H9 (cell line): Measurements from ENCODE around the gene MTMR3. TPM values are rescaled to one million over a fixed set of nuclear protein-coding genes. Genes with fewer than 3 reads are reported as not detected.

Experiments
- DNase-seq: peaks from one replicate; pipeline ENCODE4 v3.0.0-alpha.2; 2017
- H2AFZ ChIP-seq: one replicate; pipeline ENCODE4 v1.6.1; 2013; ENCODE audit warnings: mild to moderate bottlenecking, low read length, control low read depth, moderate library complexity
- H2AK5ac ChIP-seq: 2 replicates; pipeline ENCODE4 v1.6.1; 2013; ENCODE audit warnings: low read length, control low read depth, mixed read lengths; ENCODE audit not compliant: insufficient read length
- H2BK120ac ChIP-seq: one replicate; pipeline ENCODE4 v1.6.1; 2013; ENCODE audit warnings: low read depth, mild to moderate bottlenecking, low read length, control low read depth, inconsistent platforms; ENCODE audit not compliant: poor library complexity, severe bottlenecking
- H2BK12ac ChIP-seq: 2 replicates; pipeline ENCODE4 v1.6.1; 2013; ENCODE audit warnings: low read length, control low read depth, mixed read lengths, low read depth; ENCODE audit not compliant: insufficient read length
- H2BK15ac ChIP-seq: 2 replicates; pipeline ENCODE4 v1.6.1; 2013; ENCODE audit warnings: low read depth, low read length, control low read depth
- H2BK20ac ChIP-seq: one replicate; pipeline ENCODE4 v1.6.1; 2013; ENCODE audit warnings: low read depth, mild to moderate bottlenecking, low read length, control low read depth, inconsistent platforms; ENCODE audit not compliant: poor library complexity, severe bottlenecking
- H2BK5ac ChIP-seq: 2 replicates; pipeline ENCODE4 v1.6.1; 2013; ENCODE audit warnings: low read length, control low read depth, mixed read lengths; ENCODE audit not compliant: insufficient read length
- H3K14ac ChIP-seq: 2 replicates; pipeline ENCODE4 v1.6.1; 2013; ENCODE audit warnings: low read length, control low read depth; ENCODE audit not compliant: insufficient read depth
- H3K18ac ChIP-seq: 2 replicates; pipeline ENCODE4 v1.6.1; 2013; ENCODE audit warnings: low read depth, mild to moderate bottlenecking, mixed read lengths, low read length, control low read depth; ENCODE audit not compliant: insufficient read length
- H3K23ac ChIP-seq: 2 replicates; pipeline ENCODE4 v1.6.1; 2013; ENCODE audit warnings: low read length, control low read depth, mixed read lengths, low read depth; ENCODE audit not compliant: insufficient read length
- H3K23me2 ChIP-seq: 2 replicates; pipeline ENCODE4 v1.6.1; 2013; ENCODE audit warnings: low read depth, mild to moderate bottlenecking, mixed read lengths, low read length, control low read depth; ENCODE audit not compliant: insufficient read length, poor library complexity, severe bottlenecking
- H3K27ac ChIP-seq: 2 replicates; pipeline ENCODE4 v1.5.1; 2013; ENCODE audit warnings: low read length, control low read depth, mixed read lengths, low read depth; ENCODE audit not compliant: insufficient read length
- H3K27me3 ChIP-seq: 2 replicates; pipeline ENCODE4 v1.6.1; 2013; ENCODE audit warnings: low read length, control low read depth, inconsistent platforms; ENCODE audit not compliant: insufficient read depth
- H3K4ac ChIP-seq: 2 replicates; pipeline ENCODE4 v1.6.1; 2013; ENCODE audit warnings: low read depth, mild to moderate bottlenecking, control low read depth, inconsistent platforms, low read length, moderate library complexity
- H3K4me1 ChIP-seq: 2 replicates; pipeline ENCODE4 v1.6.1; 2013; ENCODE audit warnings: low read length, control low read depth, inconsistent platforms; ENCODE audit not compliant: insufficient read depth
- H3K4me2 ChIP-seq: 2 replicates; pipeline ENCODE4 v1.6.1; 2013; ENCODE audit warnings: low read length, control low read depth, mixed read lengths; ENCODE audit not compliant: insufficient read length, insufficient read depth
- H3K56ac ChIP-seq: 2 replicates; pipeline ENCODE4 v1.6.1; 2013; ENCODE audit warnings: low read depth, mild to moderate bottlenecking, mixed read lengths, low read length, control low read depth; ENCODE audit not compliant: insufficient read length
- H3K79me1 ChIP-seq: 2 replicates; pipeline ENCODE4 v1.6.1; 2013; ENCODE audit warnings: low read depth, mild to moderate bottlenecking, moderate library complexity, low read length, control low read depth, inconsistent platforms; ENCODE audit not compliant: insufficient read depth, poor library complexity, severe bottlenecking
- H3K79me2 ChIP-seq: 2 replicates; pipeline ENCODE4 v1.6.1; 2013; ENCODE audit warnings: low read length, control low read depth, inconsistent platforms; ENCODE audit not compliant: insufficient read depth
- H3K9ac ChIP-seq: 2 replicates; pipeline ENCODE4 v1.6.1; 2013; ENCODE audit warnings: low read length, control low read depth, mixed read lengths; ENCODE audit not compliant: insufficient read length; ENCODE audit errors: extremely low read depth
- H3K9me3 ChIP-seq: one replicate; pipeline ENCODE4 v1.6.1; 2013; ENCODE audit warnings: low read depth, low read length, inconsistent platforms; ENCODE audit not compliant: control insufficient read depth
- H3T11ph ChIP-seq: one replicate; pipeline ENCODE4 v1.6.1; 2013; ENCODE audit warnings: mild to moderate bottlenecking, low read length, control low read depth, inconsistent platforms
- H4K20me1 ChIP-seq: one replicate; pipeline ENCODE4 v1.6.1; 2013; ENCODE audit not compliant: control insufficient read depth, insufficient read length, insufficient read depth
- H4K5ac ChIP-seq: 2 replicates; pipeline ENCODE4 v1.6.1; 2013; ENCODE audit warnings: low read depth, mild to moderate bottlenecking, mixed read lengths, low read length, control low read depth; ENCODE audit not compliant: insufficient read length
- H4K8ac ChIP-seq: replicated peaks from 2 replicates; pipeline ENCODE4 v1.6.1; 2013; ENCODE audit warnings: low read length, control low read depth, mixed read lengths, low read depth; ENCODE audit not compliant: insufficient read length
- H4K91ac ChIP-seq: 2 replicates; pipeline ENCODE4 v1.6.1; 2013; ENCODE audit warnings: low read depth, mild to moderate bottlenecking, moderate library complexity, mixed read lengths, low read length, control low read depth; ENCODE audit not compliant: insufficient read length
- H3K27ac Mint-ChIP-seq, 3 experiments: 2 replicates in 2 of 3; 3 replicates in 1 of 3; pipeline ENCODE4 v1.8.0; 2020 to 2021; ENCODE audit warnings: mixed read lengths in 3 of 3, mild to moderate bottlenecking in 1 of 3, moderate library complexity in 1 of 3
- H3K27me3 Mint-ChIP-seq: 2 replicates; pipeline ENCODE4 v1.8.0; 2021; ENCODE audit warnings: low read depth, mild to moderate bottlenecking, moderate library complexity, mixed read lengths
- H3K36me3 Mint-ChIP-seq, 3 experiments: 2 replicates in 2 of 3; 3 replicates in 1 of 3; pipeline ENCODE4 v1.8.0; 2020 to 2021; ENCODE audit warnings: low read depth in 3 of 3, mixed read lengths in 3 of 3; ENCODE audit not compliant: insufficient read depth in 1 of 3
- H3K4me1 Mint-ChIP-seq, 2 experiments: 2 replicates each; pipeline ENCODE4 v1.8.0; 2020; ENCODE audit warnings: mixed read lengths in 2 of 2
- H3K4me3 Mint-ChIP-seq, 2 experiments: 2 replicates in 1 of 2; 3 replicates in 1 of 2; pipeline ENCODE4 v1.8.0; 2020 to 2021; ENCODE audit warnings: mild to moderate bottlenecking in 2 of 2, mixed read lengths in 2 of 2, moderate library complexity in 1 of 2
- H3K9me3 Mint-ChIP-seq, 2 experiments: 2 replicates in 1 of 2; 3 replicates in 1 of 2; pipeline ENCODE4 v1.8.0; 2020; ENCODE audit warnings: mild to moderate bottlenecking in 2 of 2, mixed read lengths in 2 of 2, moderate library complexity in 1 of 2
- WGBS: extraction: QIAGEN DNeasy Blood & Tissue Kit; methylation state at CpG from one replicate; pipeline ENCODE4 v1.1.7; 2013; ENCODE audit warnings: missing lambda C conversion rate, low lambda C conversion rate, mixed read lengths; ENCODE audit not compliant: insufficient read length; ENCODE audit errors: extremely low coverage; 5-methylcytosine and 5-hydroxymethylcytosine counted together
- total RNA-seq: library from RNA; stranded (reverse); gene quantifications from 2 replicates; pipeline ENCODE4 v1.2.1, GENCODE V29; 2021
- TF ChIP-seq, protein P1 (sequence below): fragments of 200-600 bp; sonication (generic); conservative IDR thresholded peaks from 3 replicates; pipeline ENCODE4 v1.8.0; 2021; ENCODE audit warnings: antibody characterized with exemption, mild to moderate bottlenecking

The MTMR3 gene
- total RNA-seq, 1 experiment from 2014 or later: 19.8 TPM

DNA sequence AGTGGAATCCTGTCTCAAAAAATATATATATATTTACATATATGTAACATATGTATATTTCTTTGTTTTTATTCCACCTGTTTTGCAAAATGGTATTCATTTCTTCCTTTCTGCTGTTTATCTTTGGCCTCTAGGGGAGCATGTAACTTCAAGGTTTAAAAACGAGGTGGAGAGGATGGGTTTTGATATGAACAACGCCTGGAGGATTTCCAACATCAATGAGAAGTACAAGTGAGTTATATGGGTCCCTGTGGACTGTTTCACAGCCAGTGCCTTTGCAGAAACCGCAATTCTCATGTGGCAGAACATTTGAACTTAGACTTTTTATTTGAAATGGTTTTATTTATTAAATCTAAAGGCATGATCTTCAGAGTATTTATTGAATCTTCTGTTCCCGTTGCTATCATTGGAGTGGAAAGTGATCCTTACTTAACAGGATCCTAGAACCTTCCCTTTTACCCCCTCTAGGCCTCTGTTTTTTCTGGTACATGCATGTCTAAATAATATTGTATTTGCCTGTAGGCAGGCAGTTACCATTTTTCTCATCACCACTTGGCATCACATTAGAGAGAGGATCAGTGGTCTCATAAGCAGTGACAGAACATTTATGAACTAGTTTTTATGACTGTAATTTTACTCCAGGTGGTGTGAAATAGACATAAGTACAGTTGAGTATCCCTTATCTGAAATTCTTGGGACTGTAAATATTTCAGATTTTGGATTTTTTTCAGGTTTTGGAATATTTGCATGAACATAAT, 115.8 kb downstream of the MTMR3 start:
- Histone ChIP-seq H3K79me2 (no peaks in the 10 kb centered on the region), H3K23ac (no peak overlapping the region), H3K27me3 (no peaks in the 10 kb centered on the region), H4K91ac (no peak overlapping the region), H3K14ac (no peak overlapping the region), H3K9ac (no peak overlapping the region), H3K9me3 (no peaks in the 10 kb centered on the region), H3K4me1 (no peaks in the 10 kb centered on the region), H3K18ac (no peak overlapping the region), H3K23me2 (no peaks in the 10 kb centered on the region), H4K5ac (no peak overlapping the region), H2BK120ac (no peak overlapping the region), H2BK12ac (no peak overlapping the region), H2BK15ac (no peak overlapping the region), H3K56ac (no peak overlapping the region), H2AK5ac (no peak overlapping the region), H3K27ac (no peak overlapping the region), H3K79me1 (no peaks in the 10 kb centered on the region), H2BK5ac (no peak overlapping the region), H3K4me2 (no peak overlapping the region), H2BK20ac (no peak overlapping the region), H2AFZ (no peak overlapping the region), H3T11ph (no peak overlapping the region), H4K20me1 (no peaks in the 10 kb centered on the region), H4K8ac (no peak overlapping the region), H3K4ac (no peak overlapping the region)
- WGBS: no CpG with 5 or more reads among the region's 4 CpGs
- H3K9me3 Mint-ChIP-seq: no peaks in the 10 kb centered on the region
- H3K27ac Mint-ChIP-seq: no peak overlapping the region
- peaks cover 2 to 23% (median 12%) of the 10 kb centered on the region in 3 experiments; a peak in 6 of 7 replicates for H3K36me3 Mint-ChIP-seq
- H3K4me1 Mint-ChIP-seq: peaks cover 3 to 13% of the 10 kb centered on the region in 2 experiments
- TF ChIP-seq, protein P1, sequence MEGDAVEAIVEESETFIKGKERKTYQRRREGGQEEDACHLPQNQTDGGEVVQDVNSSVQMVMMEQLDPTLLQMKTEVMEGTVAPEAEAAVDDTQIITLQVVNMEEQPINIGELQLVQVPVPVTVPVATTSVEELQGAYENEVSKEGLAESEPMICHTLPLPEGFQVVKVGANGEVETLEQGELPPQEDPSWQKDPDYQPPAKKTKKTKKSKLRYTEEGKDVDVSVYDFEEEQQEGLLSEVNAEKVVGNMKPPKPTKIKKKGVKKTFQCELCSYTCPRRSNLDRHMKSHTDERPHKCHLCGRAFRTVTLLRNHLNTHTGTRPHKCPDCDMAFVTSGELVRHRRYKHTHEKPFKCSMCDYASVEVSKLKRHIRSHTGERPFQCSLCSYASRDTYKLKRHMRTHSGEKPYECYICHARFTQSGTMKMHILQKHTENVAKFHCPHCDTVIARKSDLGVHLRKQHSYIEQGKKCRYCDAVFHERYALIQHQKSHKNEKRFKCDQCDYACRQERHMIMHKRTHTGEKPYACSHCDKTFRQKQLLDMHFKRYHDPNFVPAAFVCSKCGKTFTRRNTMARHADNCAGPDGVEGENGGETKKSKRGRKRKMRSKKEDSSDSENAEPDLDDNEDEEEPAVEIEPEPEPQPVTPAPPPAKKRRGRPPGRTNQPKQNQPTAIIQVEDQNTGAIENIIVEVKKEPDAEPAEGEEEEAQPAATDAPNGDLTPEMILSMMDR: 0 out of 3 replicates have a peak, but pooled peaks have one; percentile 34
- no peak overlapping the region for H3K4me3 Mint-ChIP-seq
- DNase-seq: no peak
- H3K27me3 Mint-ChIP-seq: no peaks in the 10 kb centered on the region
